Astrocyte (in vitro differentiated cells and primary cell): ENCODE results near the gene P2RY6.

Source experiments
- EZH2 ChIP-seq: IDR thresholded peaks from 2 replicates; pipeline ENCODE4 v1.6.1; 2012; ENCODE audit warnings: mild to moderate bottlenecking, low read length, inconsistent platforms; ENCODE audit not compliant: insufficient read depth
- TF ChIP-seq, protein P1 (sequence below): IDR thresholded peaks from 2 replicates; pipeline ENCODE4 v1.5.1; 2011; ENCODE audit warnings: low read depth, mild to moderate bottlenecking, inconsistent platforms, low read length, moderate library complexity; ENCODE audit not compliant: insufficient read depth

- TF ChIP-seq, protein P1, sequence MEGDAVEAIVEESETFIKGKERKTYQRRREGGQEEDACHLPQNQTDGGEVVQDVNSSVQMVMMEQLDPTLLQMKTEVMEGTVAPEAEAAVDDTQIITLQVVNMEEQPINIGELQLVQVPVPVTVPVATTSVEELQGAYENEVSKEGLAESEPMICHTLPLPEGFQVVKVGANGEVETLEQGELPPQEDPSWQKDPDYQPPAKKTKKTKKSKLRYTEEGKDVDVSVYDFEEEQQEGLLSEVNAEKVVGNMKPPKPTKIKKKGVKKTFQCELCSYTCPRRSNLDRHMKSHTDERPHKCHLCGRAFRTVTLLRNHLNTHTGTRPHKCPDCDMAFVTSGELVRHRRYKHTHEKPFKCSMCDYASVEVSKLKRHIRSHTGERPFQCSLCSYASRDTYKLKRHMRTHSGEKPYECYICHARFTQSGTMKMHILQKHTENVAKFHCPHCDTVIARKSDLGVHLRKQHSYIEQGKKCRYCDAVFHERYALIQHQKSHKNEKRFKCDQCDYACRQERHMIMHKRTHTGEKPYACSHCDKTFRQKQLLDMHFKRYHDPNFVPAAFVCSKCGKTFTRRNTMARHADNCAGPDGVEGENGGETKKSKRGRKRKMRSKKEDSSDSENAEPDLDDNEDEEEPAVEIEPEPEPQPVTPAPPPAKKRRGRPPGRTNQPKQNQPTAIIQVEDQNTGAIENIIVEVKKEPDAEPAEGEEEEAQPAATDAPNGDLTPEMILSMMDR, result no peak
- no peak for TF ChIP-seq EZH2
These were observed 24.5 kb downstream of the P2RY6 start for GRCh38 chr11:73296501-73297230.
